GM18502 (cell line): ENCODE data around the gene GNB2.
"Not testable (repeated sequence)": the region's sequence is repeated elsewhere in the genome, so short reads cannot be mapped to it uniquely, and the experiment has no call there.

ENCODE experiments used
- ATAC-seq: cut with Tn5 transposase; IDR thresholded peaks from one replicate; pipeline ENCODE4 v1.9.1; 2021; ENCODE audit warnings: mild to moderate bottlenecking; ENCODE audit not compliant: unreplicated experiment, poor library complexity

GNB2 gene

GRCh38 chr7:100723732-100724275 is 50.3 kb downstream of the GNB2 start:
- ATAC-seq, result no peak

DNA sequence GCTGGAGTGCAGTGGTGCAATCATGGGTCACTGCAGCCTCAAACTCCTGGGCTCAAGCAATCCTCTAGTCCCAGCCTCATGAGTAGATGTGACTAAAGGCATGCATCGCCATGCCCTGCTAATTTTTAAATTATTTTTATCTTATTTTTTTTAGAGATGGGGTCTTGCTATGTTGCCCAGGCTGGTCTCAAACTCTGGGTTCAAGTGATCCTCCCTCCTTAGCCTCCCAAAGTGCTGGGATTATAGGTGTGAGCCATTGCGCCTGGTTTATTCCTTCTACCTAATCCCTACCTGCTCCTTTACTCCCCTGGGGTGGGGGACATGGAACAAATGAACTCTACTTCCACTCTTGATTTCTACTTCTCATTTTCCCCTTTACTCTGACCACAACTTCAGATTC is 50.8 kb downstream of the GNB2 start:
- not testable (repeated sequence) for ATAC-seq

DNA sequence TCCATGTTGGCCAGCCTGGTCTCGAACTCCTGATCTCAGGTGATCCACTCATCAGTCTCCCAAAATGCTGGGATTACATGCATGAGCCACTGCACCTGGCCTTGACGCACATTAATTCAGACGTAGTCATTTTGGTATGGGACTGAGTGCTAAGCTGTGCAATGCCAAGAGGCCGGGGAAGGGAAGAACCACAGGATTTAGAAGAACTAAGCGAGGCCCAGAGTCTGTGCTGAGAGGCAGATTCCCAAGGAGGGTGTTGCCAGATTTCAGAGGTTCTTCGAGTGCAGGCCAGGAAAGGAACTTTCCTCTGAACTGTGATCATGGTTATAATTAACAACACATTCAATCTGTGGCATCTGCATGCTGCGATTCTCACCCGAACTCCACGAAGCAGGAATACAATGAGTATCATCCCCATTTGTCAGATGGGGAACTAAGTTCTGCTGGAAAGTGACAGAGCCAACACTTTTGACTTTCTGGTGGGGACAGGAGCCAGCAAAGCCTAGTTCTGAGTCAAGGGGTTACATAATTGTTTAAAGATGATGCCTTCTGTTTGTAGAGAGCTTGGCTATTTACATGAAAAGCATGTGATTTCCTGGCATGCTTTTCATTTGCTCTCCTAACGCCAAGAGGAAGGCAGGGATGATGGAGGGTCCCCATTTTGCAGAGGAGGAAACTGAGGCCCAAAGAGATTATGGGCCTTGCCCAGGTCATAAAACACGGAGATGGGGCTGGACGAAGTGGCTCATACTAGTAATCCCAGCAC is 53.6 kb downstream of the GNB2 start:
- ATAC-seq, result no peak

- ATAC-seq, result no peak
These were observed 54.7 kb downstream of the GNB2 start for GRCh38 chr7:100728196-100728595.
